HG03103 (cell line): ENCODE measurements around the gene FGG.

Source experiments
- ATAC-seq: cut with Tn5 transposase; IDR thresholded peaks from one replicate; pipeline ENCODE4 v1.9.1; 2021; ENCODE audit warnings: low read depth; ENCODE audit not compliant: unreplicated experiment

The FGG gene

DNA sequence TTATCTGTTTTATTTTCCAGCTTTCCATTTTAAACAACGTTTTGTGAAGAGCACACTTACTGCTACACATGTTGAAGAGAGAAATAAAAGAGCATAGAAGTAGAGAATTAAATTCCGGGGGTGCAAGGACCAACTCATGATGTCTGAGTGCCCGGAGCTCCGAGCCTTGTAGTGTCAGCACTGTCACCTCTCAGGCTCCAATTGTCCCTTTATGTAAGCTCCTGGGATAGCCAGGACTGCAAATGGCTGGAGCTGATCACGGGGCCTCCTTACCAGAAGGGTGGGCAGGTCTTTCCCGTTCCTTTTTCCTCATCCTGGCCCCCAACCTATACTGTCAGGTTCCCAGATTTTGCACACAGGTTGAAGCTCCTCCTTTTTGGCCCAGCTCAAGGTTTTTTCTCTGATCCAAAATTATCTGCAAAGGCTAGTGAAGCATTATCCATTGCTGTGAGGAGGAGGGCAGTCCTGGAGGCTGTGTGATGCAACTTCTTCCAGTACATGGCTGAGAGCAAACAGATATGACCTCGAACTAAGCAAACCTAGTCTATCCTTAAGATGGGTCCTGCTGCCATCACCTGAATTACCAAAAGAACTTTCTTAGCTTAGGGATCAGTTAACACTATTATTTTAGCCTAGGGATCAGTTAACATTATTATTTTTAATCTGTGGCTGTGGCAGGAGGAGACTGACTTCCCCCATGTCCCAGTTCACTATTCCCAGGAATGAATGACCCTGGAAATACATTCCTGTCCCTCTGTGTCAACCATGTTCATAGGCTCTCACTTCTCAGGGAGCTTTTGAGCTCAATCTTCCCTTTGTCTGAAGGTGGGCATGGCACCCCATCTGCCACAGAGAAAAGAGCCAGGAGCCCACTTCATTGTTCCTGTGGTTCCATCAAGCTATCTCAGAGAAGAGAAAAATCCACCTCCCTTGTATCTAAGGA is at the start of gene FGG:
Gene FGG (minus strand): TSS at position 185 of the 943 bp plus-strand sequence. CDS start 47 bp downstream, at position 138.
- no peak for ATAC-seq

DNA sequence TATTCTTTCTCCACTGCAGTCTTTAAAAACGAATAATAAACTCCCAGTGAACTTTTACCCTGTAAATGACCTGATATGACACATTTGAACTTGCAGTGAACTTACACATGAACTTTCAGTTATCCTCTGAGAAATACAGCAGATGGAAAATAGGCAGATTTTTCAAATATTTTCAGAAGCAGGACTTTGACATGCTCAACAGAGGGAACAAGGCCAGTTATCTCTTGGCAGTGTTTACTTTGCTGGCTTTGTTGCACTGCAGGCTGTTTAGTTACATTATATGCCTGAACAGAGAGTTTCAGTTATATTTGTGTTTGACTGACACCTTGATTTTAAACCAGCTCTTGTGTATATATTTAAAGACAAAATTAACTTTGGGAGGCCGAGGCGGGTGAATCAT is 47.6 kb upstream of the FGG start:
- ATAC-seq: no peak

- ATAC-seq: no peak
Measured at GRCh38 chr4:154658680-154659405, 46.4 kb upstream of the FGG start.

GRCh38 chr4:154643493-154643892 is 31.0 kb upstream of the FGG start:
- ATAC-seq: no peak

DNA sequence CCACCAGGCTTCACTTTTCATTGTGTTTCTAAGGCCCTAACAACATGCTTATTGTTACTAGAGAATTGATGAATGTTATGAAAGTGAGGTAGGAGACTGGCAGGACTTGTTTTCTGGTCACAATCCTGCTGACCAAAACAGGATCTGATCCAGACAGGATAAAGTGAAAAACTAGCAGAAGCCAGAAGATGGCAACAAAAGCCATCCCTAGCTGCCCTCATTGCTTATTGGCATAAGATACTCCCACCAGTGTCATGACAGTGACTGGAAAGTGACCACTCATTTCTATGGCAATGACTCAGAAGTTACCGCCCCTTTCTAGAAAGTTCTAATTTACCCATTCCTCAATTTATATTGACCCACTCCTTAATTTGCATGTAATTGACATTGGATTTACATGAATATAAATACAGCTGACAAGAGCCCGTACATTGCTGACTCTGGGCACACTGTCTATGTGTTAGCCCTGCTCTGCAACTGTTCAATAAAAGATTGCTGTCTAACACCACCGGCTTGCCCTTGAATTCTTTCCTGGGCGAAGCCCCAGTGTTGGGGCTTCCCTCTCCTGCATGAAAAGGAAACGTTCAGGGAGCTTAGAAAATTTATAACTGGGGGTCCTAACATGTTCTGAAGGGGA is 30.0 kb upstream of the FGG start:
- no peak for ATAC-seq

DNA sequence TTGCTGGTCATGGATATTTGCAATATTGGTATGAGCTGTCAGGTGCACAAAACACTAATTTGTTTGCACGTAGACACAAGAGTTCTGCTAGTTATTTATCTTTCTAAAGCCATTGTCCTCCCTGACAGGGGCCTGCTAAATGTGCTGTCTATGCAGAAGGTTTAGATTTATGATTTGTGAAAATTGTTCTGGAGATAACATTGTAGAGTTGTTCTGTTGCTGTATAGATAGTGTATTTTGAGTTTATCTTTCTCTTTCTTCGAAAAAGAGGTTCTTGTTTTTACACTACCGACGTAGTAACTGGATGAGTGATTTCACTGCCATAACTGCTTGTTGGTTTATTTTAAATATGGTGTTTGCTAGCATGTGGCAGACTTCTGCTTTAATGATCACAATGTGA is 28.5 kb upstream of the FGG start:
- ATAC-seq: no peak

DNA sequence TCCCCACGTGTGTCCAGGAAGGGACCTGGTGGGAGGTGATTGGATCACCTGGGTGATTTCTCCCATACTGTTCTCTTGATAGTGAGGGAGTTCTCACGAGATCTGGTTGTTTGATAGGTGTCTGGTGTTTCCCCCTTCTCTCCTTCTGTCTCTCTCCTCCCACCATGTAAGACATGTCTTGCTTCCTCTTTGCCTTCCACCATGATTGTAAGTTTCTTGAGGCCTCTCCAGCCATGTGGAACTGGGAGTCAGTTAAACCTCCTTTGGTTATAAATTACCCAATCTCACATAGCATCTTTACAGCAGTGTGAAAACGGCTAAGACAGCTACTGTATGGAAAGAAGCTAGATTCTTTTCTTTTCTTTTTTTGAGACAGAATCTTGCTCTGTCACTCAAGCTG is 21.6 kb upstream of the FGG start:
- ATAC-seq: peak; percentile 44

DNA sequence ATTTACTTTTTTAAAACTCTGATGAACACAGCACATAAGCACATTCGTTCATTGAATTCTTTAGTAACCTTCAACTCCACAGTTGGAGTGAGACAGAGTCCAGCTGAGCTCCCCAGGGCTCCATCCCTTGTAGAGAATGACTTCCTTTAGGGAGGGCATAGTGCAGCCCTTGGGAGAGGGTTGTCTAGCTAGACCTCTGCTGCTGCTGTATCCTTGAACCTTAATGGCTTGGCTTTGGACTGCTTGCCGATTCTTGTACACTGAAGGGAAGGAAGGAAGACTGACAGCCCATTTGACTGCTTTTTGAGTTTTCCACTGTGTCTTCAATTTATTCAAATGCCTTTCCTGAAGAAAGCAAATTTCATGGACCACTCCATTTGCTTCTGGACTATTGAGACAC is 19.4 kb upstream of the FGG start:
- no peak for ATAC-seq

GRCh38 chr4:154630324-154630723 is 17.9 kb upstream of the FGG start:
- no peak for ATAC-seq

DNA sequence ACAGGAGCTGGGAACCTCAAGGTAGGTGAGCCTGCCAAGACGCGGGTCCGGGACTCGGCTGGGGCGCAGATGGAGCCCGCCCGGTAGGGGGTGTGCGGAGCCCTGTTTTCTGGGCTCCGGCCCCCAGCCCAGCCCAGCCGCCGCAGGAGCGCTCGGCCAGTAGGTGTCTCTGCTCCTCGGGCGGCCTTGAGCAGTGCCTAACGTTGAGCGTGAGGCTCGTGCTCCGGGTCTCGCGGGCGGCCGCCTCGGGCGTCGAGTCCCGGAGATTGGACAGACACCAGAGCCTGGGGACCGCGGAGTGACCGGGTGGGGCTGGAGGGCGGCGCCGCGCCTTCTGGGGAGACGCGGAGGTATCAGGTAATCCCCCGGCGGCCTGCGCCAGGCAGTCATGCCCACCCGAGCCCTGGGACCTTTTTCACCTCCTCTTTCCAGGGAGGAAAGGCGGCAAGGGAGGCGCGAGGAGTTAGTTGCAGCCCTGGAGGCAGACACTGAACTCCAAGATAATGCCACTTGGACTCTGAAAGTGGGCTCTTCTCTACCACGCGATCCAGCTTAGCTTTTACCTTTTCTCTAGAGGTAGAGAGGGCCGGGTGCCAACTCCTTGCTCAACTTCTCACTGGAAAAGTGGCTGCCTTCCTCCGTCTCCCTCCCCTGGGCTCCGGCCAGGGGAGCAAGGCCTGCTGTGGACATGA is 14.5 kb upstream of the FGG start:
- peak; percentile 99 for ATAC-seq

- ATAC-seq: no peak
Measured at GRCh38 chr4:154625971-154626370, 13.5 kb upstream of the FGG start.

- no peak for ATAC-seq
Measured at GRCh38 chr4:154623995-154624394, 11.5 kb upstream of the FGG start.

DNA sequence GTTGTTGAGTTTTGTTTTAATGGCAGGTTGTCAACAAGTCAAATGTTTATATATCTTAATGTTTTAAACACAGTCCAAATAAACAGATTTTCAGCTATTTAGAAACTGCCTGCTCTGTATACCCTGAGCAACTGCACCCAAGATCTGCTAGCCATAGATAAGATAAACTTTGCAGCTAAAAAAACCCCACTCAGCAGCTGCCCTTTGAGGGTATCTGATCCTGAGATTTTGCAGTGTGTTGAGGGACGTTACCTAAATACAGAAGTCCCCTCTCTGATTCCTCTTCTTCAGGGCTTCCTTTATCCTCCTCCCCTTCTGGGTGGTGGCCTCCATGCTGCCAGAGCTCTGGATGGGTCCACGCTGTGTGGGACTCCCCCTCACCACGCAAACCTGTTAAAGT is 11.0 kb upstream of the FGG start:
- no peak for ATAC-seq

DNA sequence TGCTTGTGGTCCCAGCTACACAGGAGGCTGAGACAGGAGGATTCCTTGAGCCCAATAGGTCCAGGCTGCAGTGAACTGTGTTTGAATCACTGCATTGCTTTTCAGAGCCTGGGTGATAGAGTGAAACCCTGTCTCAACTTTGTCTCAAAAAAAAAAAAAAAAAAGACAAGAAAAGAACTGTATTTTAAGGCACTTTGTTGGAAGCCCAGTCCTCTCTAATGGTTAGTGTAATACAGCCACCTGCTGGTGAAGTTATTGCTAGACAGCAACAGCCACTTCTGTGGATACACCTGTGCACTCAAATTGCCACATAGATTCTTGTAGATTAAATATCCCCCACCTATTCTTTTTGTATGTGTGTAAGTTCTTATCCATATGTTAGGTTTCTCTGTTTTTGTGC is 10.1 kb upstream of the FGG start:
- no peak for ATAC-seq

GRCh38 chr4:154620111-154620510 is 7.7 kb upstream of the FGG start:
- ATAC-seq: no peak

- peak; percentile 67 for ATAC-seq
Measured at GRCh38 chr4:154618708-154619315, 6.4 kb upstream of the FGG start.

DNA sequence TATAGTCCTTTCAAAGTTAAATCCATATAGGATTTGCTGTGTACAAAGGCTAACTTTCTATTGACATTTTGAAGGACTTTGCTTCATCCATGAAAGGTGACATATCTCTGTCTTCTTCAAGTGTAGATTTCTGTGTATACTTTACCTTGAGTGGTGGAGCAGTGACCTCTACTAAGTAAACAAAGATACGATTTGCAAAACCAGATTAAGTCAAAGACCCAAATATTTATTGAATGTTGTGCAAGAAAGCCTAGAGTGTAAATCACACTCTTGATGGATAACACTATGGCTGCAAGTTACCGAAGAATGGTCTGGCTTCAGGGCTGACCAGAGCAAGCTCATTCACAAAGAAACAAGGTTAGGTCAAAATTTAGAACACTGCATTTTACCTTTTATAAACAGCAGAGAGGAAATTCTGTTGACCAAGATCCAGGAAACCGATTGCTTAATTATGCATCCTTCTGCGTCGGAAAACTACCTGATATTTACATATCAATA is 5.4 kb upstream of the FGG start:
- ATAC-seq: no peak

GRCh38 chr4:154616731-154617130 is 4.3 kb upstream of the FGG start:
- peak; percentile 92 for ATAC-seq

DNA sequence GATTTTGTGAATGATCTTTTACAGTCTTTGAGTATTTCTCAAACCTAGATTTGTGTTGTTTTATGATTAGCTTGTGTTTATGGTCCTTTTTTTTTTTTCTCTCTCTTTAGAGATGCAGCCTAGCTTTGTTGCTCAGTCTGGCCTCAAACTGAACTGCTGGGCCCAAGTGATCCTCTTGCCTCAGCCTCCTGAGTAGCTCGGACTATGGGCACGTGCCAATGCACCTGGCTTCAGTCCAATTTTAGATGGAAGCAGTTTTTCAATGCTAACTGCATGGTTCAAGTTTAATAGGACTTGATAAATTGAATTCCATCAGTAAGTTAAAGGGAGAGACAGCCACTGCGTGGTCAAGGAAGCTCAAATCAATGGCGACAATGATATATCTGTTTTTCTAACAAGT is 3.8 kb upstream of the FGG start:
- ATAC-seq: no peak

GRCh38 chr4:154615211-154615610 is 2.8 kb upstream of the FGG start:
- no peak for ATAC-seq
